HCT116 (cell line): ENCODE results near the gene RAB30. TPM values are rescaled to one million over a fixed set of nuclear protein-coding genes. Genes with fewer than 3 reads are reported as not detected.
A peak's percentile ranks its signal among the peaks of the same experiment; 100 is the strongest.

ENCODE experiments used
- ATAC-seq: fragments of 200-7000 bp; cut with Tn5 transposase; 2 replicates; pipeline ENCODE4 v1.9.1; 2020; ENCODE audit warnings: mild to moderate bottlenecking, moderate library complexity
- BruUV-seq: library from RNA; stranded (reverse); fragments of 400-500 nt; replicated peaks from 2 replicates; lab custom pipeline; 2021; lab: Mats Ljungman, UMichigan
- CTCF ChIA-PET: fragments of 300-600 bp; sonication (Branson Sonifier 250); formaldehyde crosslinking; loops from one replicate; lab custom pipeline; 2021; ENCODE audit warnings: antibody characterized with exemption; lab: Charles Lee
- POLR2A ChIA-PET: fragments of 300-600, 350-600 bp; sonication (Branson Sonifier 250); formaldehyde crosslinking; loops from one replicate; lab custom pipeline; 2021; ENCODE audit warnings: antibody characterized with exemption; lab: Charles Lee
- RAD21 ChIA-PET, 2 experiments: fragments of 300-600 bp; sonication (Branson Sonifier 250); formaldehyde crosslinking; loops; one replicate each; lab custom pipeline; 2023; ENCODE audit warnings: low total read pairs in 2 of 2; ENCODE audit not compliant: uncharacterized antibody in 2 of 2, unreplicated experiment in 2 of 2, low non-redundant PET in 1 of 2; lab: Charles Lee
- DNase-seq: peaks from one replicate; pipeline ENCODE4 v3.0.0-alpha.2; 2010; ENCODE audit warnings: low read depth, low spot score
- H2AFZ ChIP-seq: fragments of 200-600 bp; shearing (Covaris generic), sonication (generic); 2 replicates; pipeline ENCODE4 v1.6.1; 2017; ENCODE audit warnings: low read depth, mixed run types, mixed read lengths, antibody characterized with exemption, low read length; ENCODE audit not compliant: poor library complexity, severe bottlenecking
- H3K27ac ChIP-seq: 2 replicates; pipeline ENCODE4 v1.5.1; 2012; ENCODE audit warnings: low read depth, low read length
- H3K27me3 ChIP-seq: fragments of 200-600 bp; sonication (generic); 2 replicates; pipeline ENCODE4 v1.6.1; 2016; ENCODE audit warnings: mixed run types, low read length, mixed read lengths; ENCODE audit not compliant: insufficient read depth
- H3K36me3 ChIP-seq, 2 experiments: fragments of 200-500 bp in 1 of 2; fragments of 200-600 bp in 1 of 2; sonication (Bioruptor generic) in 1 of 2; sonication (generic) in 1 of 2; 2 replicates each; pipeline versions ENCODE4 v1.5.1 to v1.6.1; 2014 to 2016; ENCODE audit warnings: low read length in 2 of 2, inconsistent platforms in 1 of 2, mixed read lengths in 1 of 2, mixed run types in 1 of 2; ENCODE audit not compliant: insufficient read depth in 2 of 2, control insufficient read depth in 1 of 2
- H3K4me1 ChIP-seq, 2 experiments: fragments of 200-600 bp in 1 of 2; sonication (generic) in 1 of 2; 2 replicates each; pipeline versions ENCODE4 v1.5.1 to v1.6.1; 2012 to 2017; ENCODE audit warnings: low read length in 2 of 2, inconsistent platforms in 1 of 2, mild to moderate bottlenecking in 1 of 2, mixed read lengths in 1 of 2, mixed run types in 1 of 2, moderate library complexity in 1 of 2; ENCODE audit not compliant: insufficient read depth in 2 of 2, control insufficient read depth in 1 of 2
- H3K4me2 ChIP-seq: fragments of 200-600 bp; sonication (generic); 2 replicates; pipeline ENCODE4 v1.6.1; 2017; ENCODE audit warnings: mixed run types, low read length, mixed read lengths
- H3K4me3 ChIP-seq, 2 experiments: fragments of 200-600 bp in 1 of 2; sonication (generic) in 1 of 2; replicated peaks in 1 of 2; 2 replicates each; pipeline ENCODE4 v1.5.1; 2011 to 2016; ENCODE audit warnings: low read length in 2 of 2, control low read depth in 1 of 2, low read depth in 1 of 2, mild to moderate bottlenecking in 1 of 2, mixed read lengths in 1 of 2, mixed run types in 1 of 2
- H3K79me2 ChIP-seq: fragments of 200-600 bp; sonication (generic); 2 replicates; pipeline ENCODE4 v1.6.1; 2017; ENCODE audit warnings: mild to moderate bottlenecking, mixed run types, low read length, moderate library complexity, mixed read lengths; ENCODE audit not compliant: insufficient read depth
- H3K9ac ChIP-seq: fragments of 200-600 bp; sonication (generic); 2 replicates; pipeline ENCODE4 v1.6.1; 2016; ENCODE audit warnings: low read length, mixed read lengths
- H3K9me2 ChIP-seq: fragments of 200-600 bp; sonication (generic), shearing (Covaris generic); 2 replicates; pipeline ENCODE4 v1.6.1; 2017; ENCODE audit warnings: mixed run types, mild to moderate bottlenecking, moderate library complexity; ENCODE audit not compliant: insufficient read depth
- H3K9me3 ChIP-seq, 2 experiments: fragments of 200-500 bp in 1 of 2; fragments of 200-600 bp in 1 of 2; sonication (Bioruptor generic) in 1 of 2; sonication (generic) in 1 of 2; 2 replicates each; pipeline ENCODE4 v1.6.1; 2014 to 2017; ENCODE audit warnings: low read length in 2 of 2, mixed read lengths in 2 of 2, inconsistent platforms in 1 of 2, low read depth in 1 of 2, mild to moderate bottlenecking in 1 of 2, mixed run types in 1 of 2, moderate library complexity in 1 of 2; ENCODE audit not compliant: control insufficient read depth in 1 of 2, insufficient read depth in 1 of 2
- H4K20me1 ChIP-seq: fragments of 200-600 bp; sonication (generic), shearing (Covaris generic); 2 replicates; pipeline ENCODE4 v1.6.1; 2017; ENCODE audit warnings: mixed run types, mild to moderate bottlenecking, moderate library complexity; ENCODE audit not compliant: insufficient read depth
- CBX3 ChIP-seq: IDR thresholded peaks from 2 replicates; pipeline ENCODE4 v1.6.1; 2012; ENCODE audit warnings: low read depth
- CEBPB ChIP-seq: IDR thresholded peaks from 2 replicates; pipeline ENCODE4 v1.6.1; 2012; ENCODE audit warnings: low read depth
- EGR1 ChIP-seq: IDR thresholded peaks from 2 replicates; pipeline ENCODE4 v1.6.1; 2012; ENCODE audit warnings: low read depth
- EZH2phosphoT487 ChIP-seq: fragments of 200-600 bp; IDR thresholded peaks from 2 replicates; pipeline ENCODE4 v1.6.1; 2018; ENCODE audit warnings: antibody characterized with exemption, borderline replicate concordance
- FOSL1 ChIP-seq: IDR thresholded peaks from 2 replicates; pipeline ENCODE4 v1.6.1; 2012; ENCODE audit warnings: low read depth
- POLR2AphosphoS5 ChIP-seq: IDR thresholded peaks from 2 replicates; pipeline ENCODE4 v1.6.1; 2011; ENCODE audit warnings: mild to moderate bottlenecking, low read depth, low read length, moderate library complexity
- SIN3A ChIP-seq: IDR thresholded peaks from 2 replicates; pipeline ENCODE4 v1.6.1; 2012; ENCODE audit warnings: low read depth
- SP1 ChIP-seq: IDR thresholded peaks from 2 replicates; pipeline ENCODE4 v1.6.1; 2012; ENCODE audit warnings: low read depth
- SRF ChIP-seq: IDR thresholded peaks from 2 replicates; pipeline ENCODE4 v1.6.1; 2012; ENCODE audit warnings: low read depth
- TCF7L2 ChIP-seq: IDR thresholded peaks from 2 replicates; pipeline ENCODE4 v1.7.0; 2011; ENCODE audit warnings: borderline replicate concordance, inconsistent platforms; ENCODE audit not compliant: insufficient read depth, insufficient read length; ENCODE audit errors: extremely low read depth
- YY1 ChIP-seq: IDR thresholded peaks from 2 replicates; pipeline ENCODE4 v1.6.1; 2011; ENCODE audit warnings: low read length, low read depth, moderate library complexity, mild to moderate bottlenecking; ENCODE audit not compliant: insufficient replicate concordance; ENCODE audit errors: extremely low read depth
- ZFX ChIP-seq: fragments of 450-650 bp; IDR thresholded peaks from 2 replicates; pipeline ENCODE4 v1.6.1; 2017
- intact Hi-C: fragments of 100-400 bp; cut with micrococcal nuclease; formaldehyde crosslinking; loops from 2 replicates; pipeline ENCODE4 v1.10.0; 2022
- total RNA-seq: library from RNA; stranded (reverse); gene quantifications from one replicate; pipeline ENCODE4 v1.2.1, GENCODE V29; 2021; ENCODE audit not compliant: unreplicated experiment
- TF ChIP-seq, protein P1 (sequence below): IDR thresholded peaks from 2 replicates; pipeline ENCODE4 v1.6.1; 2011; ENCODE audit warnings: mild to moderate bottlenecking, low read length, moderate library complexity; ENCODE audit not compliant: insufficient replicate concordance; ENCODE audit errors: extremely low read depth
- TF ChIP-seq, protein P2 (sequence below): IDR thresholded peaks from 2 replicates; pipeline ENCODE4 v1.6.1; 2012
- TF ChIP-seq, protein P3 (sequence below): IDR thresholded peaks from 2 replicates; pipeline ENCODE4 v1.6.1; 2012
- TF ChIP-seq, protein P4 (sequence below), 3 experiments: fragments of 200-600 bp in 1 of 3; sonication (generic) in 1 of 3; IDR thresholded peaks in 2 of 3; conservative IDR thresholded peaks in 1 of 3; 2 replicates each; pipeline ENCODE4 v1.5.1; 2012 to 2017; ENCODE audit warnings: low read depth in 2 of 3, low read length in 2 of 3, antibody characterized with exemption in 1 of 3, borderline replicate concordance in 1 of 3, control low read depth in 1 of 3, mild to moderate bottlenecking in 1 of 3, mixed read lengths in 1 of 3, mixed run types in 1 of 3, moderate library complexity in 1 of 3; ENCODE audit not compliant: insufficient read depth in 1 of 3

The RAB30 gene
- total RNA-seq, 1 experiment from 2014 or later, result 5.7 TPM

DNA sequence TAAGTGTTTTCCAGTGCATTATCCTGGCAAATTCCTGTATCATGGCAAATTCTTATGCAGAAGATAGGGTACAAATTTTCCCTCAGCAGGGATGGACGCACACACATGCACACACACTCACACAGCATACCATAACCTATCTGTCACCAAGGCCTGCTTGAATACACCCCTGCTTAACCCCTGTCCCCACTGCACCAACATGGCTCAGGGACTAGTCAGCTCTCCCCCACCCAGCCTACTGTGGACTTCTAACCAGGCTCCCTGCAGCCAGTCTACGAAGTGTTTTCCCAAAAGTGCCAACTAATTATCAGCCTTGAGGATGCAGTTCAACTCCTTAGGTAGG, 63.1 kb downstream of the RAB30 start:
- RAD21 ChIA-PET, result no interaction called here

More for the DNA sequence above, 63.1 kb downstream of the RAB30 start:
- no TSS peak for BruUV-seq
- Histone ChIP-seq H3K4me2 (no peak overlapping the region), H3K4me3 (no peak overlapping the region), H3K27ac (no peak overlapping the region), H2AFZ (no peak overlapping the region), H3K79me2 (no peaks in the 10 kb centered on the region), H3K36me3 (no peaks in the 10 kb centered on the region), H3K4me1 (peaks cover 0 to 9% of the 10 kb centered on the region in 2 experiments; a peak in 1 of 4 replicates), H3K9me3 (no peaks in the 10 kb centered on the region), H3K9me2 (no peaks in the 10 kb centered on the region), H4K20me1 (no peaks in the 10 kb centered on the region; the same call in 1 of the 2 replicates), H3K27me3 (no peaks in the 10 kb centered on the region), H3K9ac (no peak overlapping the region)
- CTCF ChIA-PET, result no interaction called here
- POLR2A ChIA-PET, result no interaction called here
- ATAC-seq (peak; percentile 22; the same call in 1 of the 2 replicates), DNase-seq (no peak)
- intact Hi-C loops, result no loop called here
- no peak for TF ChIP-seq FOSL1
- TF ChIP-seq EZH2phosphoT487, result no peak
- TF ChIP-seq, protein P1, sequence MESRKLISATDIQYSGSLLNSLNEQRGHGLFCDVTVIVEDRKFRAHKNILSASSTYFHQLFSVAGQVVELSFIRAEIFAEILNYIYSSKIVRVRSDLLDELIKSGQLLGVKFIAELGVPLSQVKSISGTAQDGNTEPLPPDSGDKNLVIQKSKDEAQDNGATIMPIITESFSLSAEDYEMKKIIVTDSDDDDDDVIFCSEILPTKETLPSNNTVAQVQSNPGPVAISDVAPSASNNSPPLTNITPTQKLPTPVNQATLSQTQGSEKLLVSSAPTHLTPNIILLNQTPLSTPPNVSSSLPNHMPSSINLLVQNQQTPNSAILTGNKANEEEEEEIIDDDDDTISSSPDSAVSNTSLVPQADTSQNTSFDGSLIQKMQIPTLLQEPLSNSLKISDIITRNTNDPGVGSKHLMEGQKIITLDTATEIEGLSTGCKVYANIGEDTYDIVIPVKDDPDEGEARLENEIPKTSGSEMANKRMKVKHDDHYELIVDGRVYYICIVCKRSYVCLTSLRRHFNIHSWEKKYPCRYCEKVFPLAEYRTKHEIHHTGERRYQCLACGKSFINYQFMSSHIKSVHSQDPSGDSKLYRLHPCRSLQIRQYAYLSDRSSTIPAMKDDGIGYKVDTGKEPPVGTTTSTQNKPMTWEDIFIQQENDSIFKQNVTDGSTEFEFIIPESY, result no peak
- no peak for TF ChIP-seq SRF
- TF ChIP-seq YY1, result no peak
- TF ChIP-seq POLR2AphosphoS5, result no peak
- TF ChIP-seq CEBPB, result no peak
- TF ChIP-seq EGR1, result no peak
- TF ChIP-seq, protein P2, sequence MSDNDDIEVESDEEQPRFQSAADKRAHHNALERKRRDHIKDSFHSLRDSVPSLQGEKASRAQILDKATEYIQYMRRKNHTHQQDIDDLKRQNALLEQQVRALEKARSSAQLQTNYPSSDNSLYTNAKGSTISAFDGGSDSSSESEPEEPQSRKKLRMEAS, result no peak
- TF ChIP-seq ZFX, result no peak
- no peak for TF ChIP-seq TCF7L2
- no peak for TF ChIP-seq CBX3
- TF ChIP-seq, protein P3, sequence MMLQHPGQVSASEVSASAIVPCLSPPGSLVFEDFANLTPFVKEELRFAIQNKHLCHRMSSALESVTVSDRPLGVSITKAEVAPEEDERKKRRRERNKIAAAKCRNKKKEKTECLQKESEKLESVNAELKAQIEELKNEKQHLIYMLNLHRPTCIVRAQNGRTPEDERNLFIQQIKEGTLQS, result no peak
- no peak for TF ChIP-seq SP1
- TF ChIP-seq, protein P4, sequence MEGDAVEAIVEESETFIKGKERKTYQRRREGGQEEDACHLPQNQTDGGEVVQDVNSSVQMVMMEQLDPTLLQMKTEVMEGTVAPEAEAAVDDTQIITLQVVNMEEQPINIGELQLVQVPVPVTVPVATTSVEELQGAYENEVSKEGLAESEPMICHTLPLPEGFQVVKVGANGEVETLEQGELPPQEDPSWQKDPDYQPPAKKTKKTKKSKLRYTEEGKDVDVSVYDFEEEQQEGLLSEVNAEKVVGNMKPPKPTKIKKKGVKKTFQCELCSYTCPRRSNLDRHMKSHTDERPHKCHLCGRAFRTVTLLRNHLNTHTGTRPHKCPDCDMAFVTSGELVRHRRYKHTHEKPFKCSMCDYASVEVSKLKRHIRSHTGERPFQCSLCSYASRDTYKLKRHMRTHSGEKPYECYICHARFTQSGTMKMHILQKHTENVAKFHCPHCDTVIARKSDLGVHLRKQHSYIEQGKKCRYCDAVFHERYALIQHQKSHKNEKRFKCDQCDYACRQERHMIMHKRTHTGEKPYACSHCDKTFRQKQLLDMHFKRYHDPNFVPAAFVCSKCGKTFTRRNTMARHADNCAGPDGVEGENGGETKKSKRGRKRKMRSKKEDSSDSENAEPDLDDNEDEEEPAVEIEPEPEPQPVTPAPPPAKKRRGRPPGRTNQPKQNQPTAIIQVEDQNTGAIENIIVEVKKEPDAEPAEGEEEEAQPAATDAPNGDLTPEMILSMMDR (IDR thresholded peaks at IDR 0.05 in 2 of 3, conservative IDR thresholded peaks at IDR 0.05 in 1 of 3; ENCODE audit: borderline replicate concordance in 1 of 3, insufficient read depth in 1 of 3, low read depth in 2 of 3, low read length in 2 of 3), result no peak
- no peak for TF ChIP-seq SIN3A
